Muscle of back (tissue), 11 donors: ENCODE results near the gene HMCN1. TPM values are rescaled to one million over a fixed set of nuclear protein-coding genes. Genes with fewer than 3 reads are reported as not detected.
"Not testable (repeated sequence)": the region's sequence is repeated elsewhere in the genome, so short reads cannot be mapped to it uniquely, and the experiment has no call there.

Experiments used
- DNase-seq, 3 donors: peaks; one replicate each; pipeline versions ENCODE4 v3.0.0 to v3.0.0-alpha.2; 2013
- polyA plus RNA-seq, 10 donors: library from polyadenylated mRNA; unstranded; fragments of 120-200 nt; gene quantifications; one replicate each; pipeline ENCODE4 v1.2.1, GENCODE V29; 2013; ENCODE audit not compliant: insufficient read length in 10 of 10

Gene HMCN1
- polyA plus RNA-seq, 10 donors: 7.7 to 23.8 (median 14.1) TPM

DNA sequence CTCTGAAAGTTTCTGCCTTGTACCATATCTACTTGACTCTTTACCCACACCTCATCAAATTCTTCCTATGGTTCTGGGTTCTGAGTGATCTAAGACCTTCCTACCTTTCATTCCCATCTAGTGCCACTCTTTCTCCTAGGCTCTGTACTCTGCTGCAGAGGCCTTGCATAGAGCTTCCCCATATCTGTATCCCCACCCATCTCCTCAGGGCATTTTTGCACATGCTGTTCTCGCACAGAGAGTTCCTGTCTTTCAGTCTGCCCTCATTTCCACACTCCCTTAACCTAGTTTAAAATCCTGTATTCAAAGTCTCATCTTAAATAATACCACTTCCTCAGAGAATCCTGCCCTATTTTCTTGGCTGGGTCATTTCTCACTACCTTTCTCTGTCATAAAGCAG, 114.8 kb downstream of the HMCN1 start:
- DNase-seq: no peak

DNA sequence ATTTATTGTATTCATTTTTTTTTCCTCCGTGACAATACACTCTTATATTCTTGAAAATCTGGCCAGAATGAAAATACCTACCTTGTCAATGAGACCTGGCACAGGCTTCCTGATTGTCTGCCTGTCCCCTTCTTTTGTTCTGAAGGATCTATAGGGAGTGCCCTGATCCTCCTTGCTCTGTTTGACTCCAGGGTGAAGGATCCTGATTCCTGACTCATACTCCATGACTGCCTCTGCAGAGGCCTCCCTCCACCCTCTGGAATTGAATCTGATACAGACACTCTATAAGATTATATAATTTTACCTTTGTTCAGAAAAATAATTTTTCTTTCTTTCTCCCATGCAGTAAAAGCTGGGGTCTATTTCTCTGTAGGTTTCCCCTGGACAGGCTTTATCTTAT, 116.2 kb downstream of the HMCN1 start:
- no peak for DNase-seq

DNA sequence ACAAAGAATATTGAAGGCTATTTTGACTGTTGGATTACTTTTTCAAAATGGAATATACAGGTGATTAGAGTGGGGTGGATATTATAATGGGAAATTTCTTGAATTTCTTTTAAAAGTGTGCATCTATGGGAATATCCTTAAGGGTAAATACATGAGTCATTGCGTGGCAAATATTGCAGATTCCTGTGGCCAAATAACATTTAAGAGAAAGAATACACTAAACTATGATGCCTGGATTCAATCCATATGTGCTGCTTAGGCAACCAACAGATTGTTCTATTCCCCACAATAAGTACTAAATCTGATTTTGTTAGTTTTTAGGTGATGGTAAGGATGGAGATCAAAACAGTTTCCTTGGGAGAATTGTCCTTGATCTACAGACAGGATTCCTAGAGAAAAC, 119.5 kb downstream of the HMCN1 start:
- DNase-seq: peak in 1 of 3 donors; percentile 64

DNA sequence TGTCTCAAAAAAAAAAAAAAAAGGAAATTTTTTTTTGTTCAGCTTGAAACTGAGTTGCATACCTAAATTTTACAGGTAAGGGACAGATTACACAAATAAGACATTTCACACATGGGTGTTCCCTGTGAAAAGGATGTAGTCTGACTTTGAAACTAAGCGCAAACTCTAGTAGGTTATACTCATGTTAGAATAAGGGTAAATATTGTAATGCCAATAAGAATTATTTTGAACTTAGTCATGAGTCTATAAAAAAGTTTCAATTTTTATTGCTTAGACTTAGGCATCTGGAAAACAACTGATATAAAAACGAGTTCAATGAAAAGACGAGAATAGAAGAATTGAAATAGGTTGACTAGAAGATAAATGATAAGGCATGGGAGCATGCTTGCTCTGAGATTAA, 122.3 kb downstream of the HMCN1 start:
- DNase-seq: no peak

DNA sequence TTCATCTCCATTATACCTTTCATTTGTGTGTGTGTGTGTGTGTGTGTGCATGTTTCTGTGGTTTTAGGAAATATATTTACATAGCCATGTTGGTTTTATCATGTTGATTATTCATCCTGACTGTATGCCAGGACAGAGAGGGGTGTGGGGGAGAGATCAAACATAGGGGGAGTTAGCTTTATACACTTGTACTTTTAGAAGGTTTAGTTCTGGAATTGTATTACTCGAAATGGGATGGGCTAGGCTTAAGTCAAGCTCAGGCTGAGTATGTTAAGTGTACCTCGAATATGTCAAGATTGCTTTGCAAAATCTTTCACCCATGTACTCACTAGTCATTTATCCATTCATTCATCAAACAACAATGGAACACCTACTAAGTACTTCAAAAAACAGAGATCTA, 123.3 kb downstream of the HMCN1 start:
- no peak for DNase-seq

DNA sequence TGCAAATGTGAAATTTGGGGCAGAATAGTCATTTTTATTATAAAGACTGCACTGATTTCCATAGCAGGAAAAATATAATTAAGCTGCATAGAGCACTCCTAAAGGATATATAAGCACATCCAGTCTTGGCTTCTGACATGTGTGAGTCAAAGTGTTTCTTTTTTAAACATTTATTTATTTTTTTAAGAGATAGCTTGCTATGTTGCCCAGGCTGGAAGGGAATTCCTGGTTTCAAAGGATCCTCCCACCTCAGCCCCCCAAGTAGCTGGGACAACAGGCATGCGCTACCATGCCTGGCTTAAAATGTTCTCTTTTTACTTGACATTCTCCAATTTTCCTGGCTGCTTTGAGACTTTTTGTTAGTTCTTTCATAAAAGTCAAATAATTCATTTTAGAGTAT, 126.1 kb downstream of the HMCN1 start:
- DNase-seq: peak in 1 of 3 donors; percentile 28

DNA sequence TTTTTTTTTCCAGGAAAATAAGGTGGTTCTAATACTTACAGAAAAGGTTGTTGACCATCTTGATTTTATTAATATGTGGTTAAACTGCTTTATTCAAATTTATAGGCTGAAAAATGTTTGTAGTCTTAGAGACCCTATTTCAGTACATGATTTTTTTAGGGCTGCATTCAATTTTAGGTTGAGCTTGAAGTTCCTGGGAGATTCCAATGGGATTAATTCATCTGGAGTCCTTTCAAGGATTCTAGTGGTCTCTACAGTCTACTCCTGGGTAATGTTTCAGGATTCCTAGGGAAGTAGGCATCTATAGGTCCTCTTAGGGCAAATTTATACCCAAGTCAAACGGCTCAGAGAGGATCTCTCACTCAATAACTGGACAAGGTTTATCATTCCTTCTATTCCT, 126.7 kb downstream of the HMCN1 start:
- peak in 1 of 3 donors; percentile 31 for DNase-seq

DNA sequence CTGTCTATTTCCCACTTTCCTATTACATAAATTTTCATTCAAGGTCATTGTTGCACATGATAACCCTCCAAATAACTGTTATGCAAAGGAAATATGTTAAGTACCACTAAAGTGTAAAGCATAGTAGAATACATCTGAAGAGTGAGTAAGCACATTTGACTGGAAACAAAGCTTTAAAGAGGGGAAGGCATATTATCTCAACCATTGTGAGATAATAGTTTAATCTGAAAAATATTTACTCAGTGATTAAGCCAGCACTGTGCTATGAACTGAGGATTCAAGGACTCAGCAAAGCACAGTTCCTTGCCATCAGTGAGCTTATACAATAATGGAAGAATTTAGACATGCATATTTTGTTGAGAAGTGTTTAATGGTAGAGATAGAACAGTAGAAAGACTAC, 127.4 kb downstream of the HMCN1 start:
- no peak for DNase-seq

DNA sequence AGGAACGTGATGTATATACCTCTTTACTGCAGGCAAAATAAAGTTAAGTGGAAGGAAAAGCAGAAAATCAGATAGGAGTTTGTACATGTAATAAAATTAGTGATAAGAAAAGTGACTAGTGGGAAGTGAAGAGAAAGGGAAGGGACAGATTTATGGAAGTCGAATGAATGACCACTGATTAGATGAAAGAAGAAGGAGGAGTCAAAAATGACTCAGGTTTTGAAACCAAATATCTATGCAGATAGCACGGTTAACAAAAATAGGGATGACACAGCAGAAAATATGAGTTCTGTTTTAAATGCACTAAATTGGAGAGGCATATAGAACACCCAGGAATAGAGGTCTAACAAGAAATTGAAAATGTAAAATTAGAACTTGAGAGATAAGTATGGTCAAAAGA, 128.0 kb downstream of the HMCN1 start:
- DNase-seq: no peak

DNA sequence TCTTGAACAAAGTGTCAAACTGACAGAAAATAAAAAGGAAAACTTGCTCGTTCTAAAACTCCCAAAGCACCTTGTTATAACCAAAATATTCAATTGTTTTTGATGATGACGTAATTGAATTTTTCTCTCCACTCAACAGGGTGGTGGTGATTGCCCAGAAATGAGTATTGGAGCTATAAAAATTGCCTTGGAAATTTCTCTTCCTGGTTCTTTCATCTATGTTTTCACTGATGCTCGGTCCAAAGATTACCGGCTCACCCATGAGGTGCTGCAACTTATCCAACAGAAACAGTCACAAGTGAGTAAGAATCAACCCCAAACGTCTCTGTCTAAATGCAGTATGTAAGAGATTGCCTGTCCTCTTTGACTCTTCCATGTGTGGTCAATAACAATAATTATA, 130.1 kb downstream of the HMCN1 start:
- no peak for DNase-seq

DNA sequence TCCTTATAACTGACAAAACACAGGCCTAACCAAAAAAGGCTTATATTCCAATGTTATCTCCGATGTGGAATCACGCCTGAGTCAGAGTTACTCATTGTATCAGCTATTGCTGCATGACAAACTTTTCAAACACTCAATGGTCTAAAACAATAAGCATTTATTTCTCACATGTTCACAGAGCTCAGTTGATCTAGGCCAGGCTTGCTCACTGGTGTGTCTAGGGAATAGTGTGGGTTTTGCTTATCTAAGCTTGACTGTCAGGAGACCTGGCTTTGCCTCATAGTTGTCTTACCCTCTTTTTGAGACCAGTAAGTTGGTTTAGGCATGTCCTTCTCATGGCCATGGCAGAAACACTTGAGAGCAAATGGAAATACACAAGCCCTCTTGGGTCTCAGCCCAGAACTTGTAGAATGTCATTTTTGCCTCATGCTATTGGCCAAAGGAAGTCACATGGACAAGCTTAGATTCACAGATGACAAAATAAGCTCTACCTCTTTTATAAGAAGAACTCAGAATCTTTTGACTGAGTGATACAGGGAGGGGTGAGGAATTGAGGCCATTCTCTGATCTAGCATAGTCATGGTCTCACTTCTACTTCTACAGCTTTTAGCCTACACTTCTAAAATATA, 130.8 kb downstream of the HMCN1 start:
- peak in 1 of 3 donors; percentile 84 for DNase-seq

DNA sequence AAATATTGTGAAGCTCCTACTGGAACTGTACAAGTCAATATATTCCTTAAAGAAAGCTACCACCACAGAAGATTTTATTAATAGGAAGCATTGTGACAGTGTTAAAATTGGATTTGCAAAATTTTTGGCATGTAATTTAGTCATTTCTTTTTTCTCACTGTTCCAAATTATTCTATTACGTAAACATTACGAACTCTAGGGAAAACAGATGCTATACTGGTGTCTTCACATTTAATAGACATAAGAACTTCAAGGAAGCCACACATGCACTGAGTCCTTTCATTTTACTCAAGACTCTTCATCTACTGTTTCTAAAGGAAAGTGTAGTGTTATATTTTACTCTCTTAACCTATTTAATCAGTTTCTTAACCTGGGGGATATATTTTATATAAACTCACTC, 135.4 kb downstream of the HMCN1 start:
- peak; percentile 27 to 48 (median 33) for DNase-seq

DNA sequence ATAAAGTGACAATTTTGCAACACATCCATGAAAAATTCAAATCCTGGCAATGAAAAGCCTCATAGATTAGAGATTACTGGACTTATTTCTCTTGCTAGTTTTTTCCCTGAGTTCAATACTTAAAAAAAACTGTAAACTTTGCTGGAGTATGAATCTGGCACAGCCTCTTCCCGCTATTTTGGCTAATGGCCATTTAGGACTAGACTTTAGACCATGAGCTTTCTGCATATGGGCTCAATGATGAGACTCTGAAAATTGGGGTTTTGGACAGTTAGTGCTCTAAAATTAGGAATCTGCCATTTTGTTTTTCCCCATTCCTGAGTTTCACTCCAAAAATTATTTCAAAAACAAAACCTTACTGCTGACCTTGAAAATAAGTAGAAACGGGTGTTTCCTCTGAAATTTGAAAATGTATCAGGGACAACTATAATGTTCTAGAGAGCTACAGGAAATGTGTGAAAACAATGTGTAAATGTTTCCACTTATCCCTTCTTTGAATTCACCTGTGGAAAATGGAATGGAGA, 137.5 kb downstream of the HMCN1 start:
- DNase-seq: no peak

DNA sequence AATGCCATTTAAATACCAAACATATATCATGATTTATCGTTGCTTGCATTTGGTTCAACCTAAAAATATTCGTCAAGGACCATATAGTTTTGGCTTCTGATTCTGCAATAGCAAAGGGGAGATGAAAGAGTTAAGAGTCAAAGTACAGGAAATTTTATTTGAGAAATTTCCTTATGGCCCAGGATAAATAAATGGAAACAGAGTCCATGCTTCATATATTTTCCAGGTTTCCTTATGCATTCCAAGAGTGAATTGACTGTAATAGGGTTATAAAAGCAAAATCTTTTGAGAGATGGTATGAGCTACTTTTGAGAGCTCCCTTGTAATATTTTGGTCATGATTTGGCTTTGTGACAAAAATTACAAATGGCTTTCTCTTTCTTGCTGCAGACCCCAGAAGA, 140.1 kb downstream of the HMCN1 start:
- DNase-seq: no peak

DNA sequence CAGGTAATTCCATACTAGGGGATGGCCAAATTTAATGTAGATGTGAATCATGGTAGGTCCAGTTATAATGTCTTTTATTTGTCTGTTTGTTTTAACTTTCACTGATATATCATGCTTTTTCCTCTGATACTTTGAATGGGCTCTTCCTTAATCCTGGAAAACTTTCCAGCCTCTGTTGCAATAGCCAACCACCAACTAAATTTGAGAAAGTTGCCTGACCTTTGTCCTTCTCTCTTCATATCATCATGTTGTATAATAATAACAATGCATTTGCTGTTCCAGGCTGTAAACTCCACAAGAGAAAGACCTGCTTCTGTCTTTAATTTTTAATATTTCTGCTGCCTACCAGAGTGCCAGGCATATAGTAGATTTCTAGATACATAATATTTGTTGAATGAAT, 146.1 kb downstream of the HMCN1 start:
- no peak for DNase-seq

DNA sequence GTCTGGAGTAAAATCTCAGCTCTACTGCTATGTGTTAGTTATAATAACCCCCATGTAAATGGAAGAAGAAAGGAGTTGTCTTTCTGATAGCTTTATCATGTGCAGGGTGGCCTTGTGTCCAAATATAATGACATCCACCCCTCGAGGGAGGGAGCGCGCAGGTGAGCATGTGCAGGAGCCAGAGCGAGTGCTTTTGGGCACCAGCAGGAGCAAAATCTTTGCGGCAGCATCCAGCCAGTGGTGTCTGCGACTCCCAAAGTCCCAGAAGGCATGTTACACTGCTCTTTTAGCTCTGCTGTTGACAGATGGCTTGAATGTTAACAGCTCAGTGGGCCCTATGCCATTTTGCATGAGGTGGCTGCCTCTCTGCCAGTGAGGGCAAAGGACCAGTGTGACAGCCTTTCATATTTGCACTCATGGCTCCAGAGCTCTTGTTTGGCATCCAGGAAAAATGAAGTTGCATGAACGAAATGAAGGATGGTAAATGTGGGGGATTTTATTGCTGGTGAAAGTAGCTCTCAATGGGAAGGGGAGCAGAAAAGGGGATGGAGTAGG, 146.7 kb downstream of the HMCN1 start:
- no peak for DNase-seq

DNA sequence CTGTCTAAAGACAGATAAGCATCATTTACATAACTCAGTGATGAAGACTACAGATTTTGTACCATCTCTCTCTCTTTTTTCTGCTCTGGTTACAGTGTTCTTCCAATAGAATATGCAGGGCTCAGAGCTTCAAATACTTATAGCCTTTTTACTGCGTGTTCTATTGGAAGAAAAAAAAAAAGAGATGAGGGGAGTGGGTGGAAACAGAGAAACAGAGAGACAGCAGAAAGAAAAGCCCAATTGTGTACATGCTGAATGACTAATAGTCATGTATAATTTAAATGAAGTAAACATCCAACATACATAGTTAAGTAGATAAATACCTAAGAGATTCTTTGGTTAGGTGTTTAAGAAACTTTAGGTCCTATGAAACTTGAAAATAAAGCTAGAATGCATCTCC, 151.9 kb downstream of the HMCN1 start:
- no peak for DNase-seq

DNA sequence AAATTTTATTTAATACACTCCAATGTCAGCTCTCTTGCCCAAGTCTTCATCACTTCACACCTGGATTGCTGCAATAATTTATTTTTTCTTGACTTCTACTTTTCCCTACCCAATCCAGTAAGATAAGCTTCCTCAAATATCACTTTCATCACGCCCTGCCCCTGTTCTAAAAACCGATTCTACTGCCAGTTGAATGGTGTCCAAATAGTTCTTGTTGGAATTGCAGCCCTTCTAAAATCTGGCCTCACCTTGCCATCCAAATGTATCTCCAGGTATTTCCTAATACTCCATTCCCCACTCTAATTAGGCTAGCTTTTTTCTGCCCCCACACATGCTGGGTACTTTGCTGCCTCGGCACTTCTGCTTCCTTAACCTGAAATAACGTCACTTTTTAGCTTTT, 152.5 kb downstream of the HMCN1 start:
- DNase-seq: no peak

DNA sequence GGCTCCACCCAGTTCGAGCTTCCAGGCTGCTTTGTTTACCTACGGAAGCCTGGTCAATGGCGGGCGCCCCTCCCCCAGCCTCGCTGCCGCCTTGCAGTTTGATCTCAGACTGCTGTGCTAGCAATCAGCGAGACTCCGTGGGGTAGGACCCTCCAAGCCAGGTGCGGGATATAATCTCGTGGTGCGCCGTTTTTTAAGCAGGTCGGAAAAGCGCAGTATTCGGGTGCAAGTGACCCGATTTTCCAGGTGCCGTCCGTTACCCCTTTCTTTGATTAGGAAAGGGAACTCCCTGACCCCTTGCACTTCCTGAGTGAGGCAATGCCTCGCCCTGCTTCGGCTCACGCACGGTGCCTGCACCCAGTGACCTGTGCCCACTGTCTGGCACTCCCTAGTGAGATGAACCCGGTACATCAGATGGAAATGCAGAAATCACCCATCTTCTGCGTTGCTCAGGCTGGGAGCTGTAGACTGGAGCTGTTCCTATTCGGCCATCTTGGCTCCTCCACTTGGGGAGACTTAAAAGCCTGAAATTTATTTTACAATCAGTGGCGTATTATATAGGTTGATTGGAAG, 158.7 kb downstream of the HMCN1 start:
- not testable (repeated sequence) for DNase-seq

DNA sequence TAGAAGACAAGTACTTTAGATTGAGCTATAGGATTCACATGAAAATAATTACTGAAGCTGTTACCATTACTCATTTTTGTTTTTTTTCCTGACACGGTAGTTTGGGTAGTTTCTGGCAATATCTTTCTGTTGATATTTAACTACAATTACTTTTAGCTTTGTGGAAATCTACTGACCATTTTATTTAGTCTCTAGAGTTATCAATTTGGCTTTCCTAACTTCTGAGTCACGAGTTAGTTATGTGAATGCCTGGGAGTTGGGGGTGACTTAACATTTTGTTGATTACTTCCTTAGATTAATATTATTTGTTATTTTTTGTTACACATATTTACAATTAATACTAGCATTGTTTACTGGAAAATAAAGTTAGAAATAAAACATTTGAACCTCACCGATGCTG, 160.6 kb downstream of the HMCN1 start:
- DNase-seq: peak in 2 of 3 donors; percentile 22 to 42

DNA sequence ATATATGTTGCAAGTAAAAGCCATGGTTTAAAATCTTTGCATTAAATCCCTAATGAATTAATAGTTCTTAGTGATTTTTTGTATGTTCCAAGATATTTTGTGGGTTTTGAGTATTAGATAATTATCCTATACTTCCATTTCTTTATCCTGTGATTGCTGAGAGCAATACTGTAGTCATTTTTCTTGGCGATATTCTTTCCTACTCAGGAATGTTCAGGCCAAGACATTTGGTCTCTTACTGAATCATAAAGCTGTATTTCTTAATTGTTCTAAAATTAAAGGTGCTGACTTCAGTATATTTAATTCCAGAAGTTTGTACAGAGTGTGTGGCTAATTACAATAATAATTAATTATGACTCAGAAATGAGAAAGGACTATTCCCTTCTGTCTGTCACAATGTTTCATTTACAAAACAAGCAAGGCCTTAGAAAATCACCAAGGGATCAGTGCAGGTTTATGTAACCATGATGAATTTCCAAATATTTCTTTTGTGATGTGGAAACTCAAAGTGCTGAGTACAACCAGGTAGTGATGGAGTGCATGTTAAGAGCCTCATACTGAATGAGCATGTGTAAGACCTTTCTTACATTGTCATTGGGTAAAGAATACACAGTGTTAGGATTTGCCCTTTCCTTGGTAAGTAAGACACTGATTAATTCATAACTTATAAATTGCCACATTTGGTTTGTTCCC, 161.2 kb downstream of the HMCN1 start:
- peak in 1 of 3 donors; percentile 35 for DNase-seq

DNA sequence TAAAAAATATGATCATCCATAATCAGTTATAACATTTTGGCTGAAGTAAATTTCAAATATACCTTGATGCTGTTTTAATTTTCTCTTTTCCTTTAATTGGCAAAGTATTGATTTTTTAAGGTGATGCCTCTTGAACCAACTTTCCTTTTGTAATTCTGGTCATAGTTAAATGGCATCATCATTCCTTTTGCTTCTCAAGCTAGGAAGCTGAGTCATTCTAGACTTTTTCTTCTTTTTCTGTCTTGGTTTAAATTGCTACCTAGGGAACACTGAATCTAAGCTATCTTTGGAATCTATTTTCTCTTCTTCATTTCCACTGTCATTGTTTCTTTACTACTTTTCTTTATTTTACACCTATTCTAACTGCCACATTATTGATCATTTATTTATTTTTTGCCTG, 162.7 kb downstream of the HMCN1 start:
- DNase-seq: no peak

DNA sequence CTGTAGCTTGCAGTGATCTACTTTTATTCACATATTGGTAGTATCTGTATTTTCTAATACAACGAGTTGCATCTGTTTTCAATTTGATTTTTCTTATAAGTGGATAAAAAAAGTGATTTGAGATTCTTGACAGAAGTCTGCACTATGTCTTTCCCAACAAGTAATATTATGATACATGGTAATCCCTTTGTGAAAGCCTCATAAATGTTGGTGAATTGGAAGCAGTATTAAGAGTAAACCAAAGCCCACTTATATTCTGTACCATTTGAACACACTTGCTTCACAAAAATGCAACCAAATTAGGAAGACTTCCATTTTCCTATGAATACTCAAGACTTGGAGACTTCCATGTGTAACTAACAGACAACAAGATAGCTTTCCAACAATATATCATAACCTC, 172.0 kb downstream of the HMCN1 start:
- no peak for DNase-seq
